Mesendoderm (in vitro differentiated cells): ENCODE data around the gene ZNF219.
A peak's percentile ranks its signal among the peaks of the same experiment; 100 is the strongest.

Experiments used
- DNase-seq: peaks from one replicate; pipeline ENCODE4 v3.0.0; 2013
- H2AK5ac ChIP-seq: 2 replicates; pipeline ENCODE4 v1.6.1; 2013; ENCODE audit warnings: low read length, inconsistent platforms
- H2BK120ac ChIP-seq: 2 replicates; pipeline ENCODE4 v1.6.1; 2013; ENCODE audit warnings: low read depth, mild to moderate bottlenecking, low read length, moderate library complexity, mixed read lengths
- H2BK15ac ChIP-seq: replicated peaks from 2 replicates; pipeline ENCODE4 v1.6.1; 2013; ENCODE audit warnings: low read depth, mild to moderate bottlenecking, moderate library complexity
- H2BK5ac ChIP-seq: 2 replicates; pipeline ENCODE4 v1.6.1; 2013; ENCODE audit warnings: low read length, inconsistent platforms
- H3K18ac ChIP-seq: 2 replicates; pipeline ENCODE4 v1.6.1; 2013; ENCODE audit warnings: mild to moderate bottlenecking, low read length, mixed read lengths
- H3K23ac ChIP-seq: one replicate; pipeline ENCODE4 v1.6.1; 2013; ENCODE audit warnings: low read length
- H3K27ac ChIP-seq: 2 replicates; pipeline ENCODE4 v1.5.1; 2013; ENCODE audit warnings: low read depth, mild to moderate bottlenecking, inconsistent platforms, low read length, moderate library complexity
- H3K27me3 ChIP-seq: 2 replicates; pipeline ENCODE4 v1.6.1; 2013; ENCODE audit warnings: low read length, control low read depth, mild to moderate bottlenecking, inconsistent platforms; ENCODE audit not compliant: insufficient read depth, poor library complexity
- H3K36me3 ChIP-seq: 2 replicates; pipeline ENCODE4 v1.6.1; 2013; ENCODE audit warnings: low read length, inconsistent platforms; ENCODE audit not compliant: control insufficient read depth, insufficient read depth
- H3K4ac ChIP-seq: one replicate; pipeline ENCODE4 v1.6.1; 2013; ENCODE audit warnings: low read depth, mild to moderate bottlenecking, low read length, moderate library complexity
- H3K4me1 ChIP-seq: 2 replicates; pipeline ENCODE4 v1.6.1; 2013; ENCODE audit warnings: low read depth, low read length, inconsistent platforms; ENCODE audit not compliant: control insufficient read depth
- H3K4me2 ChIP-seq: 2 replicates; pipeline ENCODE4 v1.6.1; 2013; ENCODE audit warnings: low read length
- H3K4me3 ChIP-seq: 2 replicates; pipeline ENCODE4 v1.5.1; 2013; ENCODE audit warnings: mild to moderate bottlenecking, low read length
- H3K56ac ChIP-seq: one replicate; pipeline ENCODE4 v1.6.1; 2013; ENCODE audit warnings: low read length
- H3K79me1 ChIP-seq: 2 replicates; pipeline ENCODE4 v1.6.1; 2013; ENCODE audit warnings: low read length, inconsistent platforms
- H3K79me2 ChIP-seq: 2 replicates; pipeline ENCODE4 v1.6.1; 2013; ENCODE audit warnings: mild to moderate bottlenecking, low read length; ENCODE audit not compliant: control insufficient read depth, insufficient read depth
- H3K9ac ChIP-seq: 2 replicates; pipeline ENCODE4 v1.6.1; 2013; ENCODE audit warnings: low read length, inconsistent platforms
- H4K5ac ChIP-seq: one replicate; pipeline ENCODE4 v1.6.1; 2013; ENCODE audit warnings: low read length
- H4K8ac ChIP-seq: one replicate; pipeline ENCODE4 v1.6.1; 2013; ENCODE audit warnings: low read depth, mild to moderate bottlenecking, control low read depth, low read length, moderate library complexity
- WGBS: extraction: QIAGEN DNeasy Blood & Tissue Kit; methylation state at CpG from one replicate; pipeline ENCODE4 v1.1.7; 2013; ENCODE audit warnings: low lambda C conversion rate, missing lambda C conversion rate; ENCODE audit not compliant: insufficient coverage; ENCODE audit errors: extremely low coverage; 5-methylcytosine and 5-hydroxymethylcytosine counted together

Gene ZNF219

GRCh38 chr14:21066882-21067502 lies 31.5 kb downstream of the ZNF219 start:
- H2AK5ac ChIP-seq, result no peak overlapping the region
- H3K23ac ChIP-seq, result no peak overlapping the region
- no peaks in the 10 kb centered on the region for H3K79me1 ChIP-seq
- H2BK120ac ChIP-seq, result no peak overlapping the region
- no peaks in the 10 kb centered on the region for H3K79me2 ChIP-seq
- no peak overlapping the region for H3K27ac ChIP-seq
- H4K5ac ChIP-seq, result no peak overlapping the region
- WGBS, result no CpG with 5 or more reads among the region's 7 CpGs
- H2BK15ac ChIP-seq, result no peak overlapping the region
- no peak overlapping the region for H3K18ac ChIP-seq
- no peaks in the 10 kb centered on the region for H3K27me3 ChIP-seq
- H3K36me3 ChIP-seq, result no peaks in the 10 kb centered on the region
- no peak overlapping the region for H3K56ac ChIP-seq
- H3K9ac ChIP-seq, result no peak overlapping the region
- DNase-seq, result peak; percentile 61
- H3K4me3 ChIP-seq, result no peak overlapping the region
- H4K8ac ChIP-seq, result no peak overlapping the region
- H2BK5ac ChIP-seq, result no peak overlapping the region
- no peak overlapping the region for H3K4ac ChIP-seq
- no peak overlapping the region for H3K4me2 ChIP-seq
- peaks cover 2% of the 10 kb centered on the region for H3K4me1 ChIP-seq

GRCh38 chr14:21063479-21063878 lies 35.0 kb downstream of the ZNF219 start:
- H3K27ac ChIP-seq, result no peak overlapping the region
- no peak overlapping the region for H3K4me2 ChIP-seq
- H3K9ac ChIP-seq, result no peak overlapping the region
- no peaks in the 10 kb centered on the region for H3K36me3 ChIP-seq
- no peak overlapping the region for H2BK15ac ChIP-seq
- H2BK120ac ChIP-seq, result no peak overlapping the region
- no peak overlapping the region for H2AK5ac ChIP-seq
- WGBS, result no CpG with 5 or more reads among the region's 3 CpGs
- no peaks in the 10 kb centered on the region for H3K27me3 ChIP-seq
- no peak overlapping the region for H3K23ac ChIP-seq
- no peak overlapping the region for H4K8ac ChIP-seq
- H3K4me1 ChIP-seq, result peaks cover 3% of the 10 kb centered on the region
- H3K56ac ChIP-seq, result no peak overlapping the region
- no peaks in the 10 kb centered on the region for H3K79me2 ChIP-seq
- no peak overlapping the region for H3K18ac ChIP-seq
- H2BK5ac ChIP-seq, result no peak overlapping the region
- H3K4me3 ChIP-seq, result no peak overlapping the region
- peak; percentile 74 for DNase-seq
- H4K5ac ChIP-seq, result no peak overlapping the region
- H3K4ac ChIP-seq, result no peak overlapping the region
- H3K79me1 ChIP-seq, result no peaks in the 10 kb centered on the region

GRCh38 chr14:21061347-21061668 lies 37.1 kb downstream of the ZNF219 start:
- H3K4me2 ChIP-seq, result no peak overlapping the region
- no peak overlapping the region for H3K56ac ChIP-seq
- H3K9ac ChIP-seq, result no peak overlapping the region
- H2BK5ac ChIP-seq, result no peak overlapping the region
- WGBS, result no CpG with 5 or more reads among the region's 3 CpGs
- no peak overlapping the region for H4K8ac ChIP-seq
- no peak overlapping the region for H2BK15ac ChIP-seq
- no peak for DNase-seq
- H3K36me3 ChIP-seq, result no peaks in the 10 kb centered on the region
- no peak overlapping the region for H3K4ac ChIP-seq
- H3K79me1 ChIP-seq, result no peaks in the 10 kb centered on the region
- no peak overlapping the region for H2BK120ac ChIP-seq
- no peaks in the 10 kb centered on the region for H3K79me2 ChIP-seq
- no peaks in the 10 kb centered on the region for H3K27me3 ChIP-seq
- no peak overlapping the region for H3K18ac ChIP-seq
- H3K4me3 ChIP-seq, result no peak overlapping the region
- no peak overlapping the region for H4K5ac ChIP-seq
- no peak overlapping the region for H3K23ac ChIP-seq
- no peak overlapping the region for H3K27ac ChIP-seq
- H2AK5ac ChIP-seq, result no peak overlapping the region
- peaks cover 2% of the 10 kb centered on the region for H3K4me1 ChIP-seq

GRCh38 chr14:21060614-21061346 lies 37.7 kb downstream of the ZNF219 start:
- Histone ChIP-seq H3K23ac (no peak overlapping the region), H4K8ac (no peak overlapping the region), H2BK15ac (no peak overlapping the region), H2AK5ac (no peak overlapping the region), H3K4me1 (peaks cover 2% of the 10 kb centered on the region), H3K4me3 (no peak overlapping the region), H3K56ac (no peak overlapping the region), H3K79me1 (no peaks in the 10 kb centered on the region), H3K36me3 (no peaks in the 10 kb centered on the region), H3K27me3 (no peaks in the 10 kb centered on the region), H3K4ac (no peak overlapping the region), H3K18ac (no peak overlapping the region), H3K79me2 (no peaks in the 10 kb centered on the region), H3K27ac (no peak overlapping the region), H3K4me2 (no peak overlapping the region), H2BK5ac (no peak overlapping the region), H2BK120ac (no peak overlapping the region), H4K5ac (no peak overlapping the region), H3K9ac (no peak overlapping the region)
- DNase-seq, result no peak
- WGBS, result no CpG with 5 or more reads among the region's 13 CpGs

- Histone ChIP-seq H4K5ac (no peak overlapping the region), H4K8ac (no peak overlapping the region), H3K9ac (no peak overlapping the region), H3K79me2 (no peaks in the 10 kb centered on the region), H3K4me1 (peaks cover 2% of the 10 kb centered on the region), H3K4me3 (no peak overlapping the region), H3K79me1 (no peaks in the 10 kb centered on the region), H3K27me3 (no peaks in the 10 kb centered on the region), H2BK120ac (no peak overlapping the region), H3K27ac (no peak overlapping the region), H3K56ac (no peak overlapping the region), H3K4me2 (no peak overlapping the region), H2BK5ac (no peak overlapping the region), H2AK5ac (no peak overlapping the region), H3K18ac (no peak overlapping the region), H3K23ac (no peak overlapping the region), H3K36me3 (no peaks in the 10 kb centered on the region), H2BK15ac (no peak overlapping the region), H3K4ac (no peak overlapping the region)
- no peak for DNase-seq
- WGBS, result no CpG with 5 or more reads among the region's 8 CpGs
Observed at GRCh38 chr14:21059842-21060613, 38.4 kb downstream of the ZNF219 start.
